H1 (cell line): ENCODE measurements around the gene ZBTB44. TPM values are rescaled to one million over a fixed set of nuclear protein-coding genes. Genes with fewer than 3 reads are reported as not detected.

Experiments used
- JUND ChIP-seq: IDR thresholded peaks from 2 replicates; pipeline ENCODE4 v1.6.1; 2011; ENCODE audit warnings: mild to moderate bottlenecking, improper control_type of control experiment, low read length
- RXRA ChIP-seq: IDR thresholded peaks from 2 replicates; pipeline ENCODE4 v1.6.1; 2011; ENCODE audit warnings: low read depth, mild to moderate bottlenecking, low read length, moderate library complexity; ENCODE audit not compliant: insufficient read depth
- polyA plus RNA-seq, 7 experiments: library from polyadenylated mRNA; depleted of rRNA in 3 of 7; stranded (reverse) in 5 of 7; unstranded in 2 of 7; fragments of >200 nt in 5 of 7; fragments of 200-250 nt in 2 of 7; gene quantifications; 1 replicate in 5 of 7; 2 replicates in 1 of 7; 4 replicates in 1 of 7; pipeline versions ENCODE4 v1.2.1 to v1.2.3, GENCODE V29; 2011 to 2013; ENCODE audit warnings: missing spikeins in 2 of 7, mixed read lengths in 2 of 7
- total RNA-seq: library from RNA; stranded (reverse); fragmentation: NEBNext Ultra II Directional; extraction: Animal tissue kit (Norgen Biotek cat#: 25700); gene quantifications from 2 replicates; pipeline ENCODE4 v1.2.1, GENCODE V29; 2021
- TF ChIP-seq, protein P1 (sequence below): fragments of 300-600 bp; sonication (generic); IDR thresholded peaks from 2 replicates; pipeline ENCODE4 v1.7.1; 2012; ENCODE audit warnings: low read length, moderate library complexity, mild to moderate bottlenecking, inconsistent platforms; ENCODE audit not compliant: insufficient replicate concordance
- TF ChIP-seq, protein P2 (sequence below): IDR thresholded peaks from 2 replicates; pipeline ENCODE4 v1.6.1; 2012; ENCODE audit warnings: inconsistent platforms

Gene ZBTB44
- total and polyA plus RNA-seq, 2 of the 8 experiments (the other 6 are each of a cell fraction or from before 2014, with no cell fraction given) = 37.2 to 158 TPM

DNA sequence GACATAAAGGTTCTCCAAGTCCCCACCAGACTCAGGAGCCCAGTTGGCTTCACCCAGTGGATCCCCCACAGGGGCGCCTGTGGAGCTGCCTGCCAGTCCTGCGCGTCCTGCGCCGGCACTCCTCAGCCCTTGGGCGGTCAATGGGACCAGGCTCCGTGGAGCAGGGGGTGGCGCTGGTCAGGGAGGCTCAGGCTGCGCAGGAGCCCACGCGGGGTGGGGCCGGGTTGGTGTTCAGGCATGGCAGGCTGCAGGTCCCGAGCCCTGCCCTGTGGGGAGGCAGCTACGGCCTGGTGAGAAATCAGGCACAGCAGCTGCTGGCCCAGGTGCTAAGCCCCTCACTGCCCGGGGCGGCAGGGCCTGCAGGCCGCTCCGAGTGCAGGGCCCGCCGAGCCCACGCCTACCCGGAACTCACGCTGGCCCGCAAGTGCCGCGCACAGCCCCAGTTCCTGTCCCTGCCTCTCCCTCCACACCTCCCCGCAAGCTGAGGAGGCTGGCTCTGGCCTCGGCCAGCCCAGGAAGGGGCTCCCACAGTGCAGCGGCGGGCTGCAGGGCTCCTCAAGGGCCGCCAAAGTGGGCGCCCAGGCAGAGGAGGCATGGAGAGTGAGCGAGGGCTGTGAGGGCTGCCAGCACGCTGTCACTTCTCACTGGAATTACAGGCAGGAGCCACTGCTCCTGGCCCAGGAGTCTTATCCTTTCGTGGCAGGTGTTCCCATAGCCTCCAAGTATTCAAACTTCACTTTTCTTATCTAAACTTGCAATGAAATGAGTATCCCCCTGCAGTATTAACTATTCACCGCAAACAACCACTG, 22.8 kb upstream of the ZBTB44 start (continued):
- TF ChIP-seq, protein P1, sequence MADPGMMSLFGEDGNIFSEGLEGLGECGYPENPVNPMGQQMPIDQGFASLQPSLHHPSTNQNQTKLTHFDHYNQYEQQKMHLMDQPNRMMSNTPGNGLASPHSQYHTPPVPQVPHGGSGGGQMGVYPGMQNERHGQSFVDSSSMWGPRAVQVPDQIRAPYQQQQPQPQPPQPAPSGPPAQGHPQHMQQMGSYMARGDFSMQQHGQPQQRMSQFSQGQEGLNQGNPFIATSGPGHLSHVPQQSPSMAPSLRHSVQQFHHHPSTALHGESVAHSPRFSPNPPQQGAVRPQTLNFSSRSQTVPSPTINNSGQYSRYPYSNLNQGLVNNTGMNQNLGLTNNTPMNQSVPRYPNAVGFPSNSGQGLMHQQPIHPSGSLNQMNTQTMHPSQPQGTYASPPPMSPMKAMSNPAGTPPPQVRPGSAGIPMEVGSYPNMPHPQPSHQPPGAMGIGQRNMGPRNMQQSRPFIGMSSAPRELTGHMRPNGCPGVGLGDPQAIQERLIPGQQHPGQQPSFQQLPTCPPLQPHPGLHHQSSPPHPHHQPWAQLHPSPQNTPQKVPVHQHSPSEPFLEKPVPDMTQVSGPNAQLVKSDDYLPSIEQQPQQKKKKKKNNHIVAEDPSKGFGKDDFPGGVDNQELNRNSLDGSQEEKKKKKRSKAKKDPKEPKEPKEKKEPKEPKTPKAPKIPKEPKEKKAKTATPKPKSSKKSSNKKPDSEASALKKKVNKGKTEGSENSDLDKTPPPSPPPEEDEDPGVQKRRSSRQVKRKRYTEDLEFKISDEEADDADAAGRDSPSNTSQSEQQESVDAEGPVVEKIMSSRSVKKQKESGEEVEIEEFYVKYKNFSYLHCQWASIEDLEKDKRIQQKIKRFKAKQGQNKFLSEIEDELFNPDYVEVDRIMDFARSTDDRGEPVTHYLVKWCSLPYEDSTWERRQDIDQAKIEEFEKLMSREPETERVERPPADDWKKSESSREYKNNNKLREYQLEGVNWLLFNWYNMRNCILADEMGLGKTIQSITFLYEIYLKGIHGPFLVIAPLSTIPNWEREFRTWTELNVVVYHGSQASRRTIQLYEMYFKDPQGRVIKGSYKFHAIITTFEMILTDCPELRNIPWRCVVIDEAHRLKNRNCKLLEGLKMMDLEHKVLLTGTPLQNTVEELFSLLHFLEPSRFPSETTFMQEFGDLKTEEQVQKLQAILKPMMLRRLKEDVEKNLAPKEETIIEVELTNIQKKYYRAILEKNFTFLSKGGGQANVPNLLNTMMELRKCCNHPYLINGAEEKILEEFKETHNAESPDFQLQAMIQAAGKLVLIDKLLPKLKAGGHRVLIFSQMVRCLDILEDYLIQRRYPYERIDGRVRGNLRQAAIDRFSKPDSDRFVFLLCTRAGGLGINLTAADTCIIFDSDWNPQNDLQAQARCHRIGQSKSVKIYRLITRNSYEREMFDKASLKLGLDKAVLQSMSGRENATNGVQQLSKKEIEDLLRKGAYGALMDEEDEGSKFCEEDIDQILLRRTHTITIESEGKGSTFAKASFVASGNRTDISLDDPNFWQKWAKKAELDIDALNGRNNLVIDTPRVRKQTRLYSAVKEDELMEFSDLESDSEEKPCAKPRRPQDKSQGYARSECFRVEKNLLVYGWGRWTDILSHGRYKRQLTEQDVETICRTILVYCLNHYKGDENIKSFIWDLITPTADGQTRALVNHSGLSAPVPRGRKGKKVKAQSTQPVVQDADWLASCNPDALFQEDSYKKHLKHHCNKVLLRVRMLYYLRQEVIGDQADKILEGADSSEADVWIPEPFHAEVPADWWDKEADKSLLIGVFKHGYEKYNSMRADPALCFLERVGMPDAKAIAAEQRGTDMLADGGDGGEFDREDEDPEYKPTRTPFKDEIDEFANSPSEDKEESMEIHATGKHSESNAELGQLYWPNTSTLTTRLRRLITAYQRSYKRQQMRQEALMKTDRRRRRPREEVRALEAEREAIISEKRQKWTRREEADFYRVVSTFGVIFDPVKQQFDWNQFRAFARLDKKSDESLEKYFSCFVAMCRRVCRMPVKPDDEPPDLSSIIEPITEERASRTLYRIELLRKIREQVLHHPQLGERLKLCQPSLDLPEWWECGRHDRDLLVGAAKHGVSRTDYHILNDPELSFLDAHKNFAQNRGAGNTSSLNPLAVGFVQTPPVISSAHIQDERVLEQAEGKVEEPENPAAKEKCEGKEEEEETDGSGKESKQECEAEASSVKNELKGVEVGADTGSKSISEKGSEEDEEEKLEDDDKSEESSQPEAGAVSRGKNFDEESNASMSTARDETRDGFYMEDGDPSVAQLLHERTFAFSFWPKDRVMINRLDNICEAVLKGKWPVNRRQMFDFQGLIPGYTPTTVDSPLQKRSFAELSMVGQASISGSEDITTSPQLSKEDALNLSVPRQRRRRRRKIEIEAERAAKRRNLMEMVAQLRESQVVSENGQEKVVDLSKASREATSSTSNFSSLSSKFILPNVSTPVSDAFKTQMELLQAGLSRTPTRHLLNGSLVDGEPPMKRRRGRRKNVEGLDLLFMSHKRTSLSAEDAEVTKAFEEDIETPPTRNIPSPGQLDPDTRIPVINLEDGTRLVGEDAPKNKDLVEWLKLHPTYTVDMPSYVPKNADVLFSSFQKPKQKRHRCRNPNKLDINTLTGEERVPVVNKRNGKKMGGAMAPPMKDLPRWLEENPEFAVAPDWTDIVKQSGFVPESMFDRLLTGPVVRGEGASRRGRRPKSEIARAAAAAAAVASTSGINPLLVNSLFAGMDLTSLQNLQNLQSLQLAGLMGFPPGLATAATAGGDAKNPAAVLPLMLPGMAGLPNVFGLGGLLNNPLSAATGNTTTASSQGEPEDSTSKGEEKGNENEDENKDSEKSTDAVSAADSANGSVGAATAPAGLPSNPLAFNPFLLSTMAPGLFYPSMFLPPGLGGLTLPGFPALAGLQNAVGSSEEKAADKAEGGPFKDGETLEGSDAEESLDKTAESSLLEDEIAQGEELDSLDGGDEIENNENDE = no peak
- TF ChIP-seq, protein P2, sequence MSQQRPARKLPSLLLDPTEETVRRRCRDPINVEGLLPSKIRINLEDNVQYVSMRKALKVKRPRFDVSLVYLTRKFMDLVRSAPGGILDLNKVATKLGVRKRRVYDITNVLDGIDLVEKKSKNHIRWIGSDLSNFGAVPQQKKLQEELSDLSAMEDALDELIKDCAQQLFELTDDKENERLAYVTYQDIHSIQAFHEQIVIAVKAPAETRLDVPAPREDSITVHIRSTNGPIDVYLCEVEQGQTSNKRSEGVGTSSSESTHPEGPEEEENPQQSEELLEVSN = no peak
- TF ChIP-seq JUND (no peak), RXRA (no peak)
